CD4-positive, alpha-beta T cell treated with Interleukin-6 for 4 hours (primary cell): ENCODE results near the gene TCFL5.

ENCODE experiments used
- DNase-seq: peaks from one replicate; pipeline ENCODE4 v3.0.0-alpha.2; 2020; ENCODE audit warnings: mixed read lengths

Gene TCFL5

DNA sequence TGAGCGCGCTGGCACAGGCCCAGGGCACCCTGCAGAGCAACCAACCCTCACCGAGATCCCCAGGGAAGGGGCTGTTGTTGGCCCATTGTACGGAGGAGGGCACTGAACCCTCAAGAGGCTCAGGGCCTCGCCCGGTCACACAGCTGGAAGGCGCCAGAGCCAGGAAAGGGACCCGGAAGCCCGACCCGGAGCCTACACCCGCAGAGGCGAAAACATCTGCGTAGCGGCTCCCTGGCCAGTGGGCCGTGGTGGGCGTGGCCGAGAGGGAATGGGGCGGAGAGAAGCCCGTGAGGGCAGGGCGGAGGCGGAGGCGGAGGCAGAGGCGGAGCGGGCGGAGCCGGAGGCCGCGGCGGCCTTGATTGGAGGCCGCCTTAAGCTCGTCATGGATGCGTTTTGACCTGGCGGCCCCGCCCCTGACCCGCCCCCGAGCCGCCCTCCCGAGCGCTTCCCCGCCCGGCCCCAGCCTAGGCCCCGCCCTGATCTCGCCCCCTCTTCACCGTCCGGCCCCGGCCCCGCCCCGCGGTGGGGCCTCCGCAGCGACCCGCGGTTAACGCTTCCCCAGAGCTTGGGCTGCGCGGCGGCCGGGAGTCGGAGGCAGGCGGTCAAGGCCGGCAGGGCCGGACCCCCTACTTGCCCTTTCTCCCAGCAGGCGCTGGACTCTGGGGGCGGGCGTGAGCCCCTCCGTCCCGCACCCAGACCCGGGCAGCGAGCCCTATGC lies 67.5 kb downstream of the TCFL5 start:
- peak; percentile 97 for DNase-seq

DNA sequence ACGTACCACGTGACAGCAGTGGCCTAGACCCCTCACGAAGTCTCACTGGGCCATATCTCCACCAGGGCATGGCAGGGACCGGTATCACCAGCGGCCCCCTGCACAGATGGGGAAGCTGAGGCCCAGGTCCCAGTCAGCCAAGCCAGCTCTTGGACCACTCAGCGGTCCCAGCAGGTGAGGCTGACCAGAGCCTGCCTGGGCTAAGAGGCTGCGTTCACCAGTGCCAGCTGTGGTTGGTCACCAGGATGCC lies 67.9 kb downstream of the TCFL5 start:
- DNase-seq: no peak

DNA sequence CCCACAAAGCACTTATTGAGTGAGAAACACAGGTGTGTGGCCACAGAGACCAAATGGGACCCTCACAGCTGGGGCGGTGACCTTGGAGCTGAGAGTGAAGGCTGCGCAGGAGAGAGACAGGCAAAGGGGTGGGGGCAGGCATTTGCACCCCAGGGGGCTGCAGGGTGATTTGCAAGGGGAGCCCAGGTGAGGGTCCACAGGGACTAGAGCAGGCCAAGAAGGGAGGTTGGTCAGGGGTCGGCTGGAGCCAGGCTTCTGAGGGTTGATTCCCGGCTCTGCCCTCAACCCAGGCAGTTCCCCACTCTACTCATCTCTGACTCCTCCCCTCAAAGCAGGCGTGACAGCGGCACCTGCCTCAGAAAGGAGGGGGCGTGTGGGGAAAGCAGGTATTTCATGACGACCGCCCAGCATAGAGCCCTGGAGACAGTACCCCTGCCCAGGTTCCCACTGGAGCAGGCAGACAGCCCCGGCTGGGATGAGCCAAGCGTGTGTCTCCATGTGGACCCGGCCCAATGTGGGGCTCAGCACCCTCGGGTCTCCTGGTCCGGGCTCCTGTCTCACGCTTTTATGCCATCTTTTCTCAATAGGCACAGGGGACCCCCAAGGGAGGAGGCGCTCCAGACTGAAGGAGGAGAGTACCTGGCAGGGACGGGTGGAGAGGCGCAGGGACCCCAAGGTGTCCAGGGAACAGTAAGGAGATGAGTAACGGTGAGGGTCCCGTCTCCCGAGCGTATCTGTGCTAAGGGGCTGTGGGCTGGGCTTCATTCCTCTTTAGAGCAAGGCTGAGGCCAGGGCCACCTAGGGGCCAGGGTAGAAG lies 68.5 kb downstream of the TCFL5 start:
- no peak for DNase-seq

DNA sequence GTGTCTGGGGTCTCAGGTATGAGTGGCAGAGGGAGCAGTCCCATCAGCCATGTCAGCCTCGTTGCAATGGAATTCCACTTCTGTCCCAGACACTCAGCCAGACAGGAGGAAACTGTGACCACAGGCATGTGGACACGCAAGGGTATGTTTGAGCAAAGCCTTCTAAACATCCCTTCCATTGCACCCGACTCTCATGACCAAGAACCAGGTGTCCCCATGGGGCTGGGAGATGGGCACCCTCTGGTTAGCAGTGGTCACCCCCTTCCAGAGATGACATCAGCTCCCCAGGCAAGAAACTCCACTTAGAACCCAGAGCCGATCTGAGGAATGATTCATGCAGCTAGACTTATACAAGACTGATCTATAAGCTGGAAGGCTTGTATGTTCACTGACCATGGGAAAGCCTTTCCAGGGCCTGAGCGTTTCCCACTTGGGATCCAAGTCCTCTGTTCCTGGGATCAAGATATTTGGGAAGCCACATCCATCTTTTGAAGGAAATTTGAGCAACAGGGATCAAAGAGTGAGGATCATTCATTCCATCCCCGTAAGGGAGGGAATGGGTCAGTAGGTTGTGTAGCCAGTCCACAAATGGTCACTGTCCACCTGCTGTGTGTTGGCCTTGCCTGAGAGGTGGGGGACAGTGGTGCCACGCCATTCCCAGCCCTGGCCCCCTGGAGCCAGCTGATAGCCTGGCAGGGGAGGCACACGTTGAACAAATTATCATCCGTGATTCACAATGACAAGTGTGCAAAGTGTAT lies 69.3 kb downstream of the TCFL5 start:
- no peak for DNase-seq

DNA sequence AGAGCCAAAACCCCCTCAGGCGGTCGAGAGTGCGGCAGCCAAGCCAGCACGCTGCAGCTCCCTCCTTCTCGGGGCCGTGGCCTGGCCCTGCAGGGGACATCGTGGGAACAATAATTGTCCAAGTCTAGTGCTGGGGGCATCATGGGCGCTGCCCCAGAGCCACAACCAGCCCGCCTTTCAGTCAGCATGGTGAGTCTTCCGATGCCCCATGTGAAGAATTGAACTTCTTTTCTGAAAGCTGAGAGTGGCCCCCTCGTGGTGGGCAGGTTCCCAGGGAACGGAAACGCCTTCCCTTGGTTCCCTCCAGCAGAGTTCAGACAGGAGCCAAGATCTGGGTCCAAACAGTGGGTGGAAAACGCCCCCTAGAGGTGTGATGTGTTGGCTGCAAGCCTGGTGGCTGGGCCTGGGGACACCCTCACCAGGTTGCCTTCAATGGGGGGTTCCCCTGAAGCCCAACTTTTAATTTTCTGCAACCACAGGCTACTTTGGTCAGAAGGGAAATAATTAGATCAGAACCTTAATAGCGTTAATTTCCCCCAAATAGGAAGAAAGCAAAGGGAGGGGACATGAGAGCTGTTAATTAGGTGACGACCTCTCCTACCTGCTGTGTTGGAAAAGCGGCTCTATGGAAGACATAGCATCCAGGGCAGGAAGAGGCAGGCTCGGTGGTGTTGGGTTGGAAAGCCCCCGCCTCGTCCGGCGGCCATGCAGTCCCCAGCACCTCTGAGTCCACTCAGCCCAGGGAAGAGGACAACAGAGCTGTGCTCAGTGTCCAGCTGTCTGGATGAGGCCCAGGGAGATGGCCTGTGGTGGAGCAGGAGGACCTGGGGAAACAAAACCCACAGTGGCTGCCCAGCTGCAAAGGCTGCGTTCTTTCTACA lies 70.1 kb downstream of the TCFL5 start:
- DNase-seq: peak; percentile 82
